ENCODE results near the gene CPNE5. TPM values are rescaled to one million over a fixed set of nuclear protein-coding genes. Genes with fewer than 3 reads are reported as not detected.

Gene CPNE5
- total RNA-seq, 1 donor from 2014 or later = not detected

DNA sequence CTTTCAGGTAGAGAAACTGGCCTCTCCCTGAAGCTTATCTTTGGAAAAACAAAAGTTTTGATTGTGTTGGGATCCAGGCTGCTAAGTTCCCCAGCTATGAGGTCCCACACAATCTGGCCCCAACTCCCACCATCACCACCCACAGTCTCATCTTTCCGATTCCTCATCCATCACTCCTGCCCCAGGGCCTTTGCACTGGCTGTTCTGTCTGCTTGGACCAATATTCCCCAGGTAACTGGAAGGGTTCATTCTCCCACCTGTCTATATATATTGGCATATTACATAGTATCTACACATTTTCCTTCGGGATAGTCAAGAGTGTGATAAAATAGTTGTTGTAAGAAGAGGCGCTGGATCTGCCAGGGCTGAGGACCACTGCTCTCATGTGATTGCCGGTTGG lies 52.0 kb downstream of the CPNE5 start:
- TF ChIP-seq, protein P1, sequence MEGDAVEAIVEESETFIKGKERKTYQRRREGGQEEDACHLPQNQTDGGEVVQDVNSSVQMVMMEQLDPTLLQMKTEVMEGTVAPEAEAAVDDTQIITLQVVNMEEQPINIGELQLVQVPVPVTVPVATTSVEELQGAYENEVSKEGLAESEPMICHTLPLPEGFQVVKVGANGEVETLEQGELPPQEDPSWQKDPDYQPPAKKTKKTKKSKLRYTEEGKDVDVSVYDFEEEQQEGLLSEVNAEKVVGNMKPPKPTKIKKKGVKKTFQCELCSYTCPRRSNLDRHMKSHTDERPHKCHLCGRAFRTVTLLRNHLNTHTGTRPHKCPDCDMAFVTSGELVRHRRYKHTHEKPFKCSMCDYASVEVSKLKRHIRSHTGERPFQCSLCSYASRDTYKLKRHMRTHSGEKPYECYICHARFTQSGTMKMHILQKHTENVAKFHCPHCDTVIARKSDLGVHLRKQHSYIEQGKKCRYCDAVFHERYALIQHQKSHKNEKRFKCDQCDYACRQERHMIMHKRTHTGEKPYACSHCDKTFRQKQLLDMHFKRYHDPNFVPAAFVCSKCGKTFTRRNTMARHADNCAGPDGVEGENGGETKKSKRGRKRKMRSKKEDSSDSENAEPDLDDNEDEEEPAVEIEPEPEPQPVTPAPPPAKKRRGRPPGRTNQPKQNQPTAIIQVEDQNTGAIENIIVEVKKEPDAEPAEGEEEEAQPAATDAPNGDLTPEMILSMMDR (IDR thresholded peaks at IDR 0.05) = no peak
- no peak for DNase-seq (ENCODE audit: extremely low spot score, unreplicated experiment)
- Mint-ChIP-seq H3K4me3 (ENCODE audit: unreplicated experiment) (no peak overlapping the region), H3K27me3 (ENCODE audit: unreplicated experiment) (peaks cover 31% of the 10 kb centered on the region), H3K9me3 (ENCODE audit: unreplicated experiment) (no peaks in the 10 kb centered on the region), H3K36me3 (ENCODE audit: unreplicated experiment) (no peaks in the 10 kb centered on the region), H3K27ac (ENCODE audit: unreplicated experiment) (no peak overlapping the region), H3K4me1 (ENCODE audit: unreplicated experiment) (no peaks in the 10 kb centered on the region)

- no peak overlapping the region for H3K4me3 Mint-ChIP-seq (ENCODE audit: unreplicated experiment)
- no peaks in the 10 kb centered on the region for H3K4me1 Mint-ChIP-seq (ENCODE audit: unreplicated experiment)
- H3K27me3 Mint-ChIP-seq (ENCODE audit: unreplicated experiment) = peaks cover 28% of the 10 kb centered on the region
- no peaks in the 10 kb centered on the region for H3K36me3 Mint-ChIP-seq (ENCODE audit: unreplicated experiment)
- DNase-seq (ENCODE audit: extremely low spot score, unreplicated experiment) = no peak
- H3K9me3 Mint-ChIP-seq (ENCODE audit: unreplicated experiment) = no peaks in the 10 kb centered on the region
- TF ChIP-seq, protein P1 (IDR thresholded peaks at IDR 0.05) = no peak
- no peak overlapping the region for H3K27ac Mint-ChIP-seq (ENCODE audit: unreplicated experiment)
These were observed 53.1 kb downstream of the CPNE5 start for GRCh38 chr6:36786055-36786675.

- DNase-seq (ENCODE audit: extremely low spot score, unreplicated experiment) = no peak
- Mint-ChIP-seq H3K36me3 (ENCODE audit: unreplicated experiment) (no peaks in the 10 kb centered on the region), H3K27me3 (ENCODE audit: unreplicated experiment) (peaks cover 25% of the 10 kb centered on the region), H3K4me3 (ENCODE audit: unreplicated experiment) (no peak overlapping the region), H3K9me3 (ENCODE audit: unreplicated experiment) (no peaks in the 10 kb centered on the region), H3K4me1 (ENCODE audit: unreplicated experiment) (peaks cover 6% of the 10 kb centered on the region), H3K27ac (ENCODE audit: unreplicated experiment) (no peak overlapping the region)
- TF ChIP-seq, protein P1 (IDR thresholded peaks at IDR 0.05) = no peak
These were observed 54.9 kb downstream of the CPNE5 start for GRCh38 chr6:36784376-36784636.

- Mint-ChIP-seq H3K4me3 (ENCODE audit: unreplicated experiment) (no peak overlapping the region), H3K4me1 (ENCODE audit: unreplicated experiment) (peaks cover 6% of the 10 kb centered on the region), H3K27me3 (ENCODE audit: unreplicated experiment) (peaks cover 21% of the 10 kb centered on the region), H3K9me3 (ENCODE audit: unreplicated experiment) (no peaks in the 10 kb centered on the region), H3K27ac (ENCODE audit: unreplicated experiment) (no peak overlapping the region), H3K36me3 (ENCODE audit: unreplicated experiment) (no peaks in the 10 kb centered on the region)
- TF ChIP-seq, protein P1 (IDR thresholded peaks at IDR 0.05) = no peak
- DNase-seq (ENCODE audit: extremely low spot score, unreplicated experiment) = no peak
These were observed 55.5 kb downstream of the CPNE5 start for GRCh38 chr6:36783603-36784375.

- Mint-ChIP-seq H3K27ac (ENCODE audit: unreplicated experiment) (no peak overlapping the region), H3K4me3 (ENCODE audit: unreplicated experiment) (no peak overlapping the region), H3K27me3 (ENCODE audit: unreplicated experiment) (peaks cover 27% of the 10 kb centered on the region), H3K4me1 (ENCODE audit: unreplicated experiment) (peaks cover 12% of the 10 kb centered on the region), H3K36me3 (ENCODE audit: unreplicated experiment) (no peaks in the 10 kb centered on the region), H3K9me3 (ENCODE audit: unreplicated experiment) (no peaks in the 10 kb centered on the region)
- TF ChIP-seq, protein P1 (IDR thresholded peaks at IDR 0.05) = no peak
- no peak for DNase-seq (ENCODE audit: extremely low spot score, unreplicated experiment)
These were observed 57.6 kb downstream of the CPNE5 start for GRCh38 chr6:36781669-36782068.
